Skeletal muscle cell (primary cell): ENCODE measurements around the gene PKHD1.

Experiments used
- DNase-seq: peaks from one replicate; pipeline ENCODE4 v3.0.0-alpha.2; 2010; ENCODE audit warnings: low read depth
- H3K4me3 ChIP-seq: 2 replicates; pipeline ENCODE4 v1.5.1; 2011; ENCODE audit warnings: low read depth, mild to moderate bottlenecking, control low read depth, low read length, moderate library complexity

The PKHD1 gene

DNA sequence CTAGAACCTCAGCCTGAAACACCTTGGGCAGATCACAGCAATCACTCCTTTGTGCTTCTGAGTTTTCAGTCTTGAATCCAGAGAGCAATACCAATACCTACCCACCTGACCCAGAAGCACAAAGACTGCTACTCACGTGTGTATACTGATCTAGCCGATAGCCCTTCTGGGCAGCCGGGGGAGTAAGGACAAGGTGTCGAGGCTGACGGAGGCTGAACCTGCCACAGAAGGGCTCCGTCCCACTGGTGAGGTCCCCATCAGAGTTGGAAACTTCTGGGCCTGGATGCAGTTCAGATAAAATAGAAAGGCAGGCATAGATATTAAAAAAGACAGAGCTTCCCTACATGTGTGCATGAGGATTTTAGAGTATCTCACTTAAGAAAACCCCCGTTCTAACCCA lies 32.0 kb downstream of the PKHD1 start:
- no peak overlapping the region for H3K4me3 ChIP-seq
- no peak for DNase-seq

DNA sequence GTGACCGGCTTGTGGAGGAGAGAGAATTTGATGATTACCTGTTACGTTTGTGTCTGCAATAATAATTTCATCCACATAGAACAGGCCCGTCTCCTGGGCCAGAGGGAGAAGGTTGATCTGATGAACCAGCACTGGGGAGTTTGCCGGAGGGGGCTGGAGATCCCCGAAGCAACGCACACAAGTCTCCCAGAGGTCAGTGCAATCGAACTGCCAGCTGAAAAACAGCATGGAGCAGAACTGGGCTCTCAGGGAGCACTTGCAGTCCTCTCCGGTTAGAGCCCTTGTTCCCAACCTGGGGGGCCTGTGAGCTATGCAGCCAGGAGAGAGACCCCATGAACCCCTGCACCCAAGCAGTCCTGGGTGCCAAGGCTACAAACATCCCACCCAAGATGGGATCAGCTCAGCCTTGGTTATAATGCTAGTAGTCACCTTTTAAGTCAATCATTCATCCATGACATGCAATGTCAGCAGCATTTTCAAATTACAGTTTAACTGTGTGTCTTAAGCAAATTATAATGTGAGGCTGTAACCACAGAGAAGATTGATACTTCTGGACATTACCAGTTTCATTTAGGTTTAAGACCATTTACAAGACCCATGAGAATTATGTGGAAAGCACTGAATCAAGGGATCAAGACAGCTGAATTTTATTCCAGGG lies 34.2 kb downstream of the PKHD1 start:
- no peak overlapping the region for H3K4me3 ChIP-seq
- DNase-seq: no peak

- H3K4me3 ChIP-seq: no peak overlapping the region
- DNase-seq: no peak
These were observed 37.4 kb downstream of the PKHD1 start for GRCh38 chr6:52050051-52050405.

GRCh38 chr6:52049252-52050050 lies 38.0 kb downstream of the PKHD1 start:
- no peak for DNase-seq
- no peak overlapping the region for H3K4me3 ChIP-seq

- no peak overlapping the region for H3K4me3 ChIP-seq
- DNase-seq: peak; percentile 13
These were observed 41.0 kb downstream of the PKHD1 start for GRCh38 chr6:52046456-52046855.

GRCh38 chr6:52045481-52045880 lies 41.9 kb downstream of the PKHD1 start:
- no peak for DNase-seq
- H3K4me3 ChIP-seq: no peak overlapping the region

- no peak for DNase-seq
- no peak overlapping the region for H3K4me3 ChIP-seq
These were observed 42.4 kb downstream of the PKHD1 start for GRCh38 chr6:52045033-52045432.

DNA sequence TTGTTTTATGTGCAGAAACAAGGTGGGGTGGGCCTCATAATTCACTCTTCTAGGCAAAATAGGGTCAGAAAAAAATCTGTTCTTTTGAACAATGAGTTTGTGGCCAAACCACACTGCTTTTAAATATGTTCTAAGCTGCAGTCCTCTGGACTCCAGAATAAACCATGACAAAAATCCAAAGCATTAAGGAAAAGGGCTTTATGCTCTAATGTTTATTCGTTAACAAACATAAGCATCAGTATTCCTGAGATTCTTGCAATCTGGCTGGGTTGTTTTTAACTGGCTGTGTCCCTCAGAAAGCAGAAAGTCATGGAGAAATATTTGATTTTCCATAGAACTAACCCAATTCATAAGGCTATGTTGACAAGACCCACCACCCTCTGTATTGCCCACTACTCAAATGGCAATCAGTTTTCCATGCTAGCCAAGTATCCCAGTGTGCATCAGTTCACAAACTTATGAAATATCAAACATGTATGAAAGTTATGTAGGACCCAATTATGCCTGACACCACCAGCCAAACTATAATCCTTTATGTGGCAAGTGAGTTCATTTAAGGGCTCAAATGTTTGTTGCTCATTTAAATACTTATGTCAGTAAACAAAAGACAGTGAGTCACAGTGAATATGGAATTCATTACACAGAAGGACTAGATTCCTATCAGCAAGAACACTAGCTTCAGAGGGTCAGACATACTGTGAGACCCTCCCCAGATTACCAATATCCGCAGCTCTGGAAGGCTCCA lies 45.1 kb downstream of the PKHD1 start:
- no peak overlapping the region for H3K4me3 ChIP-seq
- DNase-seq: no peak

DNA sequence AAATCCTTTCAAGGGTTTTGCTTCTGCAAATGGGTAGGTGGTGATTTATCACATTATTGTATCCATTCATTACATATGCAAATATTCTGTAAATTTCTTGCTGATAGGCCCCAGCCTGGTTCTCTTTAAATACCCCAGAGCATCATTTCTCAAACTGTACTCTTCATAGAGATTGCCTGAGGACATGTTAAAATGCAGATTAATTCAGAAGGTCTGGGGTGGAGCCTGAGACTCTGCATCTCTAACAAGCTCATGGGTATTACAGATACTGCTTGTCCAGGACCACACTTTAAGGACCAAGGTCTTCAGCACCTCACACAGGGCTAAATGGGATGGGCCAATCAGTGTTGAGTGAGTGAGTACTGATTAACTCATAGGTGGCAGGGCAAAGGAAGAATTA lies 46.3 kb downstream of the PKHD1 start:
- no peak for DNase-seq
- H3K4me3 ChIP-seq: no peak overlapping the region

GRCh38 chr6:52027699-52028098 lies 59.7 kb downstream of the PKHD1 start:
- no peak for DNase-seq
- no peak overlapping the region for H3K4me3 ChIP-seq

DNA sequence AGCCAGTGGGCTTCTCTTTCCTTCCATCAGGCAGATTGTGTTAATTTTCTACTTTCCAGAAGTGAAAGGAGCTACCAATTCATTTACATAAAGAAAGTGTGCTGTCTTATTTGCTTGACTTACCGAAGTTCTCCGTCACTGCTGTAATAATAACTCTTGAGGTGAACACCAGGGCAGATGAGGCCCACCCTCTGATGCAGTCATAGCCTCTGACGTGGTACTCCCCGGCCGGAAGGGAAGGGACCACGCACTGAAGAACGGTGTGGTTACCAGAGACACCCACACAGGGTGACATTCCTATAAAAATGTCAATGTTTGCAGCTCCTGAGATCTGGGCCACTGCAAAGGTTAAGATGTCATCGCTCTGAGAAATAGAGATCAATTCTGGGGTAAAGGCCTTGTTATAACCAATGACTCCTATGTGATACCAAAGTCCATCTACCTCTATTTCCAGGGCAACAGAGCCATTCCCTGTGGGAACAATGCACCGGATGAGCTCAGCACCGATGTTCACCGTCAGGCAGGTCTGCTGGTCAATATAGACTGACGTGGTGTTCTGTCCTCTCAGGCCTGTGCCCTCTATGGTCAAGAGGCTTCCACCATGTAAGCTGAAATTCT lies 62.9 kb downstream of the PKHD1 start:
- no peak overlapping the region for H3K4me3 ChIP-seq
- no peak for DNase-seq

GRCh38 chr6:52022675-52023074 lies 64.7 kb downstream of the PKHD1 start:
- DNase-seq: no peak

DNA sequence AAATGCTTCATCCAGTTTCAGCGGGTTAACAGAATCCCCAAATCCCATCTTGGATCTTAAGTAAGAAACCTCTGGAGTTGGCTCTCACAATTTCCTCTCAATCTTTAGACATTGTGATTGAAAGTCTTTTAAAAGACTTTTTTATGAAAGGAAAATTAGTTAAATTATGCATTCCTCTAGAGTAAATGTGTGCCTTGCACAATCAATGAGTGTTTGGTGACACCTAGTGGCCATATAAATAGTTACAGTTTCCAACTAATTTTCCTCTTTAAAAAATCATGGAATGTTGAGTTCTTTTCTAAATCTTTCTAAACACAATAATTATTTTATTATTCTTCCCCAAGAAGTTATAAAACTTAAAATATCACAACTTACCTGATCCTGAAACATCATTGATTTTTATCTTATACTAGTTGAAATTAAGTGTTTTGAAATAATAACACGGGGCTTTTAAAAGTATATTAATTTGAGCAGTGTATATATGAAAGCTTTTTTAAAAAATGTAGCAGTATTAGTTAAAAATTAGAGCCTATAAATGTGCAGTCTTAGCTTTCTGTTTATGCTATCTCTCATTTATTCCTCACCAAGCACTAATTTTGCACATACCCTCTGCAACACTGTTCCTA lies 66.4 kb downstream of the PKHD1 start:
- DNase-seq: no peak
- H3K4me3 ChIP-seq: no peak overlapping the region

More at GRCh38 chr6:52022675-52023074, 64.7 kb downstream of the PKHD1 start:
- H3K4me3 ChIP-seq: no peak overlapping the region

- no peak overlapping the region for H3K4me3 ChIP-seq
- no peak for DNase-seq
These were observed 67.5 kb downstream of the PKHD1 start for GRCh38 chr6:52019881-52020280.

- no peak for DNase-seq
- no peak overlapping the region for H3K4me3 ChIP-seq
These were observed 68.3 kb downstream of the PKHD1 start for GRCh38 chr6:52019092-52019491.

- no peak overlapping the region for H3K4me3 ChIP-seq
- DNase-seq: no peak
These were observed 70.3 kb downstream of the PKHD1 start for GRCh38 chr6:52016915-52017748.

DNA sequence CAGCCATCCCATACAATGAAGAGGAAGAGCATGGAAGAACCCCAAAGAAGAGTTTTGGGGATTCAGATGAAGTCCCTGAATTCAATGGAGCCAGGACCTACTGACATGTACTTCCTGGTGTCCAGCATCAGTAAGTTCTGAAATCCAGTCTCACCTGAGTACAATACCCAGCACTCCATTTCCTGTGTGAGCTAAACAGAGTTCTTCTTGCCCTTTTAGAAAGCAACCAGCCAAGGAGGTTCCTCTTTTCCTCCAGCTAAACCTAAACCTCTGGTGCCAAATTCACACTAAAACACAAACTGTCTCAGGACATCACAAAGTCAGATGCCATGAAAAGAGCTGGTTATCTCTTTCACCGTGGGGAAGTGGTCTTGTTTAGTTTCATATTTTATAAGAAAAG lies 71.5 kb downstream of the PKHD1 start:
- H3K4me3 ChIP-seq: no peak overlapping the region
- no peak for DNase-seq

DNA sequence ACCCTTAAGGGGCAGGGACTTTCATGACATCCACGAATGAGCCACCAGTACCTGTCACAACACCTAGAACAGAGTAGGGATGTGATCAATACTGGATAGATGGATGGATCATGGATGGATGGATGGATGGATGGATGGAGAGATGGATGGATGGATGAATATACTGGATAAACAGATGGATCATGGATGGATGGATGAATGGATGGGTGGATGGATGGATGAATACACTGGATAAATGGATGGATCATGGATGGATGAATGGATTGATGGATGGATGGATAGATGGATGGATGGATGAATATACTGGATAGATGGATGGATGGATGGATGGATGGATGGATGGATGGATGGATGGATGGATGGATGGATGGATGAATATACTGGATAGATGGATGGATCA lies 73.0 kb downstream of the PKHD1 start:
- DNase-seq: no peak
- no peak overlapping the region for H3K4me3 ChIP-seq

- no peak for DNase-seq
- H3K4me3 ChIP-seq: no peak overlapping the region
These were observed 74.4 kb downstream of the PKHD1 start for GRCh38 chr6:52013035-52013434.
